HG03521 (cell line): ENCODE measurements around the gene TMEM253.
A peak's percentile ranks its signal among the peaks of the same experiment; 100 is the strongest.

Experiments
- ATAC-seq: cut with Tn5 transposase; IDR thresholded peaks from one replicate; pipeline ENCODE4 v1.9.1; 2021; ENCODE audit warnings: mild to moderate bottlenecking, moderate library complexity; ENCODE audit not compliant: unreplicated experiment

TMEM253 gene

DNA sequence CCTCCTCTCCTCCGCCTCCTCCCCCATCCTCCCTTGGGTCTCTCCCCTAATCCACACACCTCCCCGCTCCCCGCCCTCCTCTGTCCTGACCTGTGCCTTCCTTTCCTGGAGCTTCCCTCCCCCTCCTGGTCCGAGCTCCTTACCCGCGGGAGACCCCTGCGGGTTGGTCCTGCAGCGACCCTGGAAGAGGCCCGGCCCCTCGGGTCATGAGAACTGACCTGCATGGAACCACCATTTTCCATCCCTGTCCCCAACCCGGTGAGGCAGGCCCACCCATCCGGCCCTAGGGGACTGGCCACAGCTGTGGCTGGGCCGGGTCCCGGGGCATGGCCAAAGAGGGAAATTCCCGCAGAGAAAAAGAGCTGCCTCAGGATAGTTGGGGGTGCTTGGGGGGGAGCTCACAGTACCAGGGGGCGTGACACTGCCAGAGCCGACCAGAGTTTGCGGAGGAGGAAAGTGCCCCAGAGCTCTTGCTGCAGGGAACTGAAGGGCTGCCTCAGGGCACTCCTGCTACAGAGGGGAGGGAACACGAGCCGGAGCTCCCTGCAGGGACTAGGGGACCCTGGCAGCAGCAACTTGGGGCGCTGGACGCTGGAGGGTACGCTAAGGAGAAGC, 30.1 kb upstream of the TMEM253 start:
- ATAC-seq = peak; percentile 6

DNA sequence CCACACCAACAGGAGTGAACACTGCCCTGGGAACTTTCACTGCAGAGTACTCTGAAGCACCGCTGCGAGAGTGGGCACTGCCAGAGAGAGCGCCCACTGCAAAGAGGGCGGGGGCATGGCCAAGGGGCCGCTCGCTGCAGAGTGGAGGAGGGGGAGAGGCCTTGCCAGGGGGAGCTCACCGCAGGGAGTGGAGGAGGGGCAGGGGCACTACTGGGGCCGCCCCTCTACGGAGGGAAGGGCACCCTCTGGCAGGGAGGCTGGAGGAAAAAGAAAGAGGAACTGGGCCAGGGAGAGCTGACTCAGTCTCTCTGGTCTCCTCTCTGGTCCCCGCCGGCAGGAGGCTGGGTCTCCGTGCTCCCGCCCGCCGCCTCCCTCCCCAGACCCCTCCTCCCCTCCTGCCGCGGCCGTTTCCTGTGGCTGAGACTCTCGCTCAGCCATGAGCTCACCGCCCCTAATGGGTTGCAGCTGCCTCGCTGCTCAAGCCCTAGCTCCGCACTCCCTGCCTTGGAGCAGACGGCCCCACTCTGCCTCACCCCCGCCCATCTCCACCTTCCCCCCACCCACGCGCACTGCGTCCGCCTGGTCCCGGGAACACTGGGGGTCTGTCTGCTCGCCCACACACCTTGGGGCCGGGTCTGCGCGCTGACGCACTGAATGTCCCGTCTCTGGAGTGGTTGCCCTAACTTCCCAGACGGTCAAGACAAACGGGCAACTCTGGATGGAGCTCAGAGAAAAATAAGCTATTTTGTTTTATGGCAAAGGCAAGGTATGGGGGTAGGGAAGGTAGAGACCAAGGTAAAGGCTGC, 29.4 kb upstream of the TMEM253 start:
- peak; percentile 64 for ATAC-seq

DNA sequence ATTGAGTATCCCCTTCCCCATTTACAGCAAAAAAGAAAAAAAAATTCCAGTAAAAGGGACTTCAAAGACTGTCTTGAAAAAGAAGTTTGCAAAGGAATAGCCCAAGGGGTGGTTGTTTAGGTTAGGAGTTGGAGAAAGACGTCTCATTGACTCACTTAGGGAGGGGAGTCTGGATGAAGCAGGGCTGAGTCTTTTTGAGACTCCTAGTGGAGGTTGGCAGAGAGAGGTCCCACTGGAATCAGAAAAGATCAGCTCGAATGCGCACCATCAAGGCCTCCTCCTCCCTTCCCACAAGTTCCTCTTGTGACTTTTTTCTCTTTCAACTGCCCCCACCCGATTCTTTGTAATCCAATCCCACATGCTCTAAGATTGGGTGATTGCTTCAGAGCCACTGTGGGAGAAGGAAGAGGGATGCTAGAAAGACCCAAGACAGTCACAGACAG, 28.8 kb upstream of the TMEM253 start:
- no peak for ATAC-seq

DNA sequence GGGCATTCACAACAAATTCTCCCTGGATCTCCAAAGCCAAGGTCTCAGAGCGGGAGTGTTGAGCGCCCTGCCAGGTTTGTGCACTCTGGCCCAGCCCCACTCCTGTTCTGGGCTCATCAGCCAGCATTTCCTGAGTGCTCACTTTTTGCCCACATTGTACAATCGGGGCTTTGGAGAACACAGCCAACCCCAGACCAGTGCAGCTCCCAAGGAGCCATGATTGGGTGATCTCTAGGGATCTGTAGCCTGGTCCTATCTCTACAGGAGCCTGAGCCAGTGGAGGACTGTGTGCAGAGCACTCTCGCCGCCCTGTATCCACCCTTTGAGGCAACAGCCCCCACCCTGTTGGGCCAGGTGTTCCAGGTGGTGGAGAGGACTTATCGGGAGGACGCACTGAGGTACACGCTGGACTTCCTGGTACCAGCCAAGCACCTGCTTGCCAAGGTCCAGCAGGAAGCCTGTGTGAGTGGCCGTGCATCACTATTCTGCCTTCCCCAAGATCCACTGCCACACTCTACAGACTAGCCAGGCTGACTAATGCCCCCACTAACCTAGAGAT, 28.0 kb upstream of the TMEM253 start:
- no peak for ATAC-seq

DNA sequence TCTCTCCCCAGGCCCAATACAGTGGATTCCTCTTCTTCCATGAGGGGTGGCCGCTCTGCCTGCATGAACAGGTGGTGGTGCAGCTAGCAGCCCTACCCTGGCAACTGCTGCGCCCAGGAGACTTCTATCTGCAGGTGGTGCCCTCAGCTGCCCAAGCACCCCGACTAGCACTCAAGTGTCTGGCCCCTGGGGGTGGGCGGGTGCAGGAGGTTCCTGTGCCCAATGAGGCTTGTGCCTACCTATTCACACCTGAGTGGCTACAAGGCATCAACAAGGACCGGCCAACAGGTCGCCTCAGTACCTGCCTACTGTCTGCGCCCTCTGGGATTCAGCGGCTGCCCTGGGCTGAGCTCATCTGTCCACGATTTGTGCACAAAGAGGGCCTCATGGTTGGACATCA, 26.9 kb upstream of the TMEM253 start:
- no peak for ATAC-seq

DNA sequence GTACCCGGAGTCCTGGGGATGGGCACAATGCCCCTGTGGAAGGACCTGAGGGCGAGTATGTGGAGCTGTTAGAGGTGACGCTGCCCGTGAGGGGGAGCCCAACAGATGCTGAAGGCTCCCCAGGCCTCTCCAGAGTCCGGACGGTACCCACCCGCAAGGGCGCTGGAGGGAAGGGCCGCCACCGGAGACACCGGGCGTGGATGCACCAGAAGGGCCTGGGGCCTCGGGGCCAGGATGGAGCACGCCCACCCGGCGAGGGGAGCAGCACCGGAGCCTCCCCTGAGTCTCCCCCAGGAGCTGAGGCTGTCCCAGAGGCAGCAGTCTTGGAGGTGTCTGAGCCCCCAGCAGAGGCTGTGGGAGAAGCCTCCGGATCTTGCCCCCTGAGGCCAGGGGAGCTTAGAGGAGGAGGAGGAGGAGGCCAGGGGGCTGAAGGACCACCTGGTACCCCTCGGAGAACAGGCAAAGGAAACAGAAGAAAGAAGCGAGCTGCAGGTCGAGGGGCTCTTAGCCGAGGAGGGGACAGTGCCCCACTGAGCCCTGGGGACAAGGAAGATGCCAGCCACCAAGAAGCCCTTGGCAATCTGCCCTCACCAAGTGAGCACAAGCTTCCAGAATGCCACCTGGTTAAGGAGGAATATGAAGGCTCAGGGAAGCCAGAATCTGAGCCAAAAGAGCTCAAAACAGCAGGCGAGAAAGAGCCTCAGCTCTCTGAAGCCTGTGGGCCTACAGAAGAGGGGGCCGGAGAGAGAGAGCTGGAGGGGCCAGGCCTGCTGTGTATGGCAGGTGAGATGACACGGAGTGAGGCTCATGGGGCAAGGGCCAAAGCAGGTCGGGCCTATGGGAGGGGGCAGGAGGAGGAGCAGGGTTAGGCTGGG, 26.2 kb upstream of the TMEM253 start:
- no peak for ATAC-seq

DNA sequence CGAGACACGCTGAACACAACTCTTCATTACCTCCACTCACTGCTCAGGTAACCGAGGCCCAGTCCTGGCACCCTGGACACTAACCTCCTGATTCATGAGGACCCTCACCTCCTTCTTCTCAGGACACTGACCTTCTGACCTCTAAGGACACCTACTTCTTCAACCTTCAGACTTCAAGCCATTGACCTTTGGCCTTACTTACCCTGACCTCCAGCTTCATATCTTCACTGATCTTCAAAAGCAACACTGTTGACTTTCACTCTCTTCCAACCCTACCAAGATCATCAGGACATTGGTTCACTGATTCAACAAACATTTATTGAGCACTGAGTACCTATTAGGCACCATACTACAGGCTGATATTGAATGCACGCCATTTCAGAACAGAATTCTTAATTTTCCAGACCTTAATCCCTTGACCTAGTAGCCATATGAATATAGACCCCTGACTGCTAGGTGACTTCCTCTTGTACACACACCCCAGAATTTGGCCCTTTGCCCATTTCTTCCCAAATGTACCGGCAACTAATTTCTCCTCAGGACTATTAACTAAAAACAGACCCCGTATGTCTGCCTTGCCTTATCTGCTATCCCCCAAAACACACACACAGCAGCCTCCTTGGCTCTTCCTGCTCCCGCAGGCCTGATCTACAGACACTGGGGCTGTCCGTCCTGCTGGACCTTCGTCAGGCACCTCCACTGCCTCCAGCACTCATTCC, 25.0 kb upstream of the TMEM253 start:
- no peak for ATAC-seq

DNA sequence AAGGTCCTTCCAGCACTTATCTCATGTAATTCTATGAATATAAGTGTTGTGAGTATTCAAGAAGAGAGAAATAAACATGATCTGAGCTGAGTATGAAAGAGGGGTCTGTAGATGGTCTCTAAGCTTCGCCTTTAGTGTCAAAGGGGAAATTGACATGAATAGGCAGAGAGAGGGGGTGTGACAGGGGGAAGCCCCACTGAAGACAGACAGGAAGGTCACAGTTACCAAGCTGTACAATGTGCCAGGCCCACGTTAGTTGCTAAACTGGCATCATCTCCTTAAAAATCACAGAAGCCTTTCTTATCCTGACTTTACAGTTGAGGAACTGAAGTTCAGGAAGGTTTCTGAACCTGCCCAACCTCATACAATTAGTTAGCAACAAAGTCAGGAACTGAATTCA, 23.2 kb upstream of the TMEM253 start:
- ATAC-seq = no peak

DNA sequence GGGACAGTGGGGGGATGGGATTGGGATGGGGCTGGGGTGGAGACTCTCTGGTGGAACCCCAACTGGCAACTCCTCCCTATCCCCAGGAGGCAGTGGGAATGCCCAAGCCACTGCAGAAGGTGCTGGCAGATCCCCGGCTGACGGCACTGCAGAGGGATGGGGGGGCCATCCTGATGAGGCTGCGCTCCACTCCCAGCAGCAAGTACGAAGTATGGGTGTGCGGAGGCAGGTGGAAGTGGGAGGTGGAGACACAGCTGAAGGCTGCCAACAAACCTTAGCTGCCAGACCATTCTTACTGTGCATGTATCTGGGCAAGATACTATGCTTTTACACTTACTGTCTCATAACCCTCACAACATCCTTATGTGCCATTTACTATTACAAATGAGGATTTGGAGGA, 22.6 kb upstream of the TMEM253 start:
- no peak for ATAC-seq

DNA sequence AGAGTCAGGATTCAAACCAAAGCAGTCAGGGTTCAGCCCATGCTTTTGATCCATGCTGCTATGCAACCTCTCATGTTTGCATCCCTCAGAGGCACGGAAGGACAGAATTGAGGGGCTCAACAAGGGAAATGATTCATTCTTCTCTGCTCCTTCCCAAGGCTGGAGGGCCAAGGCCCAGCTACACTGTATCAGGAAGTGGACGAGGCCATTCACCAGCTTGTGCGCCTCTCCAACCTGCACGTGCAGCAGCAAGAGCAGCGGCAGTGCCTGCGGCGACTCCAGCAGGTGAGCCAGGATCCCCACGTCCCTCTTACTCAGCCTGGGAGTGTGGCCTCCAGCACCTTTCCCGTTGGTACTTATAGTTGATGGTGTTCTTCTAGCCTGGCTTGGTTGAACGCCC, 22.1 kb upstream of the TMEM253 start:
- ATAC-seq = no peak

DNA sequence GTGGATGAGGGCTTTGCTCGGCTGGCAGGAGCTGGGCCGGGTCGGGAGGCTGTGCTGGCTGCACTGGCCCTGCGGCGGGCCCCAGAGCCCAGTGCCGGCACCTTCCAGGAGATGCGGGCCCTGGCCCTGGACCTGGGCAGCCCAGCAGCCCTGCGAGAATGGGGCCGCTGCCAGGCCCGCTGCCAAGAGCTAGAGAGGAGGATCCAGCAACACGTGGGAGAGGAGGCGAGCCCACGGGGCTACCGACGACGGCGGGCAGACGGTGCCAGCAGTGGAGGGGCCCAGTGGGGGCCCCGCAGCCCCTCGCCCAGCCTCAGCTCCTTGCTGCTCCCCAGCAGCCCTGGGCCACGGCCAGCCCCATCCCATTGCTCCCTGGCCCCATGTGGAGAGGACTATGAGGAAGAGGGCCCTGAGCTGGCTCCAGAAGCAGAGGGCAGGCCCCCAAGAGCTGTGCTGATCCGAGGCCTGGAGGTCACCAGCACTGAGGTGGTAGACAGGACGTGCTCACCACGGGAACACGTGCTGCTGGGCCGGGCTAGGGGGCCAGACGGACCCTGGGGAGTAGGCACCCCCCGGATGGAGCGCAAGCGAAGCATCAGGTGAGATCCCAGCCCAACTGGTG, 19.2 kb upstream of the TMEM253 start:
- ATAC-seq = no peak

DNA sequence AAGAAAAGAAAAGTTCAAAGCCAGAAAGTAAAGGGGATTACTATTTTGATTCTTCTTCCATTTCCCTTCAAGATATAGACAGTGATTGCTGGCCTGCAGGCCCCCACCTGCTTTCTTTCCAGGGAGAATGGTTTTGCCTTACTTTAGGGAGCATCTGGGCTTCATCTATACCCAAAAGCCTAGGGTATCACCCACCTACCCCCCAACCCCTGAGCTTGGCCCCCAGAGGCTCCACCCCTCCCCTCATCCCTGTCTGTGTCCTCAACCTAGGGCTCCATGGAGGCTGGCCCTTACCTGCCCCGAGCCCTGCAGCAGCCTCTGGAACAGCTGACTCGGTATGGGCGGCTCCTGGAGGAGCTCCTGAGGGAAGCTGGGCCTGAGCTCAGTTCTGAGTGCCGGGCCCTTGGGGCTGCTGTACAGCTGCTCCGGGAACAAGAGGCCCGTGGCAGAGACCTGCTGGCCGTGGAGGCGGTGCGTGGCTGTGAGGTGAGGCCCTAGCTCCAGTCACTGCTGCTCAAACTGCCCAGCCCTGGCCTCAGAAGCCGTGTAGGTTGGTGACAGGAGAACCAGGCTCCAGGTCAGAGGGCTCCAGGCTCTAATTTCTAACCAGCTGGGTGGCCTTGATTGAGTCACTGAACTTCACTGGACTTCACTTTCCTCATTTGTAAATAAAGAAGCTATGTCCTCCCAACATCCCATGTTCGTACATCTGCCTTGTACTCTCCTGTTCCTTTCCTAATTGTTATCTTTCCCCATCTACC, 17.1 kb upstream of the TMEM253 start:
- ATAC-seq = no peak

DNA sequence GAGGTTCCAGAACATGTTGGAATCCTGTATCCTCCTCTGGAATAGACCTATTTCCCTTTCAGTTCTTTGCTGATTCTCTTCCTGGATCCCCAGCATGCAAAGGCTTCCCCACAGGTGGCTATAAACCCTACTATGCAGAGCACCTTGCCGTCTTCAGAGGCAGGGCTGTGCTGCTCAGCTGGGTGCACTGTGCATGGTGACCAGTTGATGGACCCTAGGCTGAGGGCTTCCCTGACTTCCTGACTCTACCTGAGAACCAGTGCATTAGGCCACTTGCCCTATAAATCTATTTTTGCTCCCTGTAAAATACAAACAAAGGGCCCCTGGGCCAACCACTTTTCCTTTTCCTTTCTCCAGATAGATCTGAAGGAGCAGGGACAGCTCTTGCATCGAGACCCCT, 16.5 kb upstream of the TMEM253 start:
- no peak for ATAC-seq

DNA sequence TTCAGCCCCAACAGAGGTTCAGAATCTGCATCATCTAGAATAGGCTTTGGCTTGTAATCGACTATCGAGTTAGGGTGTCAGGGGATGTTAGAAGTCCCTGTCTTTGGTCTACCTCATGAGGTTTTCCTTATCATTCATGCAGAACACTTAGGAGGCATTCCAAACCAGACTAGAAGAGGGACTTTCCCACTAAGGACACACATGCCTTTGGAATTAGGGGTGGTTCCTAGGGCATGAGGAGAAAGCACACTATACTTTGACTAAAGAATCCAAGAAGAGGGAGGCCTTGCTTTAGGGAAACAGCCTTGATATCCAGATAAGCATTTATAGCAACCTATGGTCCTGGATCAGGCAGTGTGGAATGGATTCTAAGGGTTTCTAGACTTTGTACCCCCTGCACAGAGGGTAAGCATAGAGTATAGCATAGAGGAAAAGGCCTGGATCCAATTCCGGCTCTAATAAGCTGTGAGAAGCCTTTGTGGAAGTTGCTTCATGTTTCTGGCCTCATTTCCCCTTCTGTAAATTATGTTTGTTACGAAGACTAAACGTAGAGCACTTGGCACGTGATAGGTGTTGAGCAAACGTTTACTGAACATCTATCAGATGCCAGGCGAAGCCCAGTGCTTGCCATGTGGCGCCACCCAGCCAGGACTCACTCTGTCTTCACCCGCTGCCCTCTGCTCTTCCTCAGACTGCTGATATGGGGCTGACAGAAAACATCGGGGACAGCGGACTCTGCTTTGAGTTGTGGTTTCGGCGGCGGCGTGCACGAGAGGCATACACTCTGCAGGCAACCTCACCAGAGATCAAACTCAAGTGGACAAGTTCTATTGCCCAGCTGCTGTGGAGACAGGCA, 15.6 kb upstream of the TMEM253 start:
- ATAC-seq = no peak

DNA sequence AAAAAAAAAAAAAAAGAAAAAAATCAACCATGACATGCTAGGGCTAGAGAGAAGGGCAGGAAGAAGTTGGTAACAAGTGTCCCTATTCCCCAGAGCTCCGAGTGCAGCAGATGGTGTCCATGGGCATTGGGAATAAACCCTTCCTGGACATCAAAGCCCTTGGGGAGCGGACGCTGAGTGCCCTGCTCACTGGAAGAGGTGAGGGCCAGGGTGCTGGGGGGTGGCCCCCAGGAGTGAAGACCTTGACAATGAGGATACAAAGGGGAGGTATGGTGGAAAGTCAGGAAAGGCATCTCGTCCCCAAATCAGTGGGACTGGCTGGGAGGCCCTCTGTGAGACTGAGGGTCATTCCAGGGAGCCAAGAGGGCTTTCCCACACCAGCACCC, 14.0 kb upstream of the TMEM253 start:
- no peak for ATAC-seq

DNA sequence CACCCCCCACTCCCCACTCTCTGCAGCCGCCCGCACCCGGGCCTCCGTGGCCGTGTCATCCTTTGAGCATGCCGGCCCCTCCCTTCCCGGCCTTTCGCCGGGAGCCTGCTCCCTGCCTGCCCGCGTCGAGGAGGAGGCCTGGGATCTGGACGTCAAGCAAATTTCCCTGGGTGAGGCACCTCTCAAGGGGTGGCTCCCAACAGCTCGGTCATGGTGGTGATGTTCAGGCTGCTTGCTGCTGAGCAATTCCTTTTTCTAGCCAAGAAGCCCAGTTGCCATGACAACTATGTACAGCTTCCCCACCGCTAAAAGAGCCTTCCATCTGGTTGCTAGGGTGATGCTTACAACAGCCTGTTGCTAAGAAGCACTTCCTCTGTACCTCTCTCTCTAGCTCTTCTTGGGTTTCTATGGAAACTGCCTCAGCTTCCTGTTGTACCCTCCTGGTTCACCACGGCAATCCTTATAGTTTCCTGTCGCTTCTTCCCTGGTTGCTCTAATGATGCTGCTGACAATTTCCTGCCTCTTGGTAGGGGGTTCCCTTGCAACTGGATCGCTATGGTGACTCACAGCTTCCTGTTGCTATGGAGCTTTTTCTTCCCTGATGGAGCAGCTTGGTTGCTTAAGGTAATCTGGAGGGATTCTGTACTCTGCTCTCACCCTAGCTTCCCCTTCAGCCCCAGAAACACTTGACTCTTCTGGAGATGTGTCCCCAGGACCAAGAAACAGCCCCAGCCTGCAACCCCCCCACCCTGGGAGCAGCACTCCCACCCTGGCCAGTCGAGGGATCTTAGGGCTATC, 13.4 kb upstream of the TMEM253 start:
- ATAC-seq = peak; percentile 48

DNA sequence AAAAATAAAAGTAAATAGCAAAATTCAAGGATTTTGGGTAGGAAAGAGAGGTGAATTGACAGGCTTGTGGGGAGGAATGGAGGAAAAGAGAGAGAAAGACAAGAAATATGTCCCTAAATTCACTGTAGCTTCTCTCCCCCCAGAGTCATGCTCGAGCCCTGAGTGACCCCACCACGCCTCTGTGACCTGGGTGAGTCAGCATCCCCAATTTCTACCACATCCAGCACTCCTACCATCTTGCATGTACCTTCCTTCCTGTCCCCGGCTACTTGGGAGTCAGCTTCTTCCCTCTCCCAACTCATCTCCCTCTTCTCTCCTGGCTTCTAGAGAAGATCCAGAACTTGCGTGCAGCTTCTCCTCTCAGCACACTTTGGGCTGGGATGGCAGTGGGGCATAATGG, 12.2 kb upstream of the TMEM253 start:
- ATAC-seq = no peak

DNA sequence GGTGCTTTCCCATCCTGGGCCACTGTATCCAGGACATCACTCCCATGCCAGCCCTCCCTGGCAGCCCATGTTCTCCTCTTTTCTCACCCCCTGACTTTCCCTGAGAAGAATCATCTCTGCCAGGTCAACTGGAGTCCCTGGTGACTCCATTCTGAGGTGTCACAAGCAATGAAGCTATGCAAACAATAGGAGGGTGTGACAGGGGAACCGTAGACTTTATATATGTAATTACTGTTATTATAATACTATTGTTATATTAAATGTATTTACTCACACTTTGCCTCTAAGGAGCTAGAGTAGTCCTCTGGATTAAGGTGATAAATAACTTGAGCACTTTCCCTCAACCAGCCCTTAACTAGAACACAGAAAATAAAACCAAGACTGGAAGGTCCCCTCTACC, 11.6 kb upstream of the TMEM253 start:
- ATAC-seq = no peak
